ENCODE data around the gene UNC13A. TPM values are rescaled to one million over a fixed set of nuclear protein-coding genes. Genes with fewer than 3 reads are reported as not detected.

UNC13A gene
- total RNA-seq, 1 experiment from 2014 or later, result 29.0 TPM

GRCh38 chr19:17614476-17614875, 73.7 kb downstream of the UNC13A start:
- no peak overlapping the region for H2AFZ ChIP-seq (ENCODE audit: low read depth, low read length, poor library complexity, severe bottlenecking)

More at GRCh38 chr19:17614476-17614875, 73.7 kb downstream of the UNC13A start:
- Histone ChIP-seq H3K79me2 (ENCODE audit: insufficient read depth, low read length) (no peaks in the 10 kb centered on the region), H3K9me3 (ENCODE audit: control insufficient read depth in 1 of 2, insufficient read depth in 1 of 2, low read depth in 1 of 2, low read length in 2 of 2) (no peaks in the 10 kb centered on the region), H4K20me1 (ENCODE audit: insufficient read depth) (no peaks in the 10 kb centered on the region), H3K27ac (ENCODE audit: low read depth, low read length) (no peak overlapping the region), H3K4me2 (ENCODE audit: low read length) (no peak overlapping the region), H3K4me3 (replicated peaks in 1 of 2; ENCODE audit: low read depth in 1 of 2, low read length in 2 of 2) (no peak overlapping the region), H3K4me1 (ENCODE audit: control insufficient read depth in 1 of 2, insufficient read depth in 2 of 2, low read length in 2 of 2) (peaks cover 0 to 16% of the 10 kb centered on the region in 2 experiments; a peak in 2 of 4 replicates), H3K9me2 (ENCODE audit: insufficient read depth) (no peaks in the 10 kb centered on the region), H3K27me3 (ENCODE audit: insufficient read depth, low read length) (no peaks in the 10 kb centered on the region), H3K36me3 (ENCODE audit: control insufficient read depth in 1 of 2, insufficient read depth in 2 of 2, low read length in 2 of 2) (0 out of 4 replicates have a peak, but pooled peaks cover 0 to 4% of the 10 kb centered on the region in 2 experiments), H3K9ac (ENCODE audit: low read length) (no peak overlapping the region)
- TF ChIP-seq, protein P1, sequence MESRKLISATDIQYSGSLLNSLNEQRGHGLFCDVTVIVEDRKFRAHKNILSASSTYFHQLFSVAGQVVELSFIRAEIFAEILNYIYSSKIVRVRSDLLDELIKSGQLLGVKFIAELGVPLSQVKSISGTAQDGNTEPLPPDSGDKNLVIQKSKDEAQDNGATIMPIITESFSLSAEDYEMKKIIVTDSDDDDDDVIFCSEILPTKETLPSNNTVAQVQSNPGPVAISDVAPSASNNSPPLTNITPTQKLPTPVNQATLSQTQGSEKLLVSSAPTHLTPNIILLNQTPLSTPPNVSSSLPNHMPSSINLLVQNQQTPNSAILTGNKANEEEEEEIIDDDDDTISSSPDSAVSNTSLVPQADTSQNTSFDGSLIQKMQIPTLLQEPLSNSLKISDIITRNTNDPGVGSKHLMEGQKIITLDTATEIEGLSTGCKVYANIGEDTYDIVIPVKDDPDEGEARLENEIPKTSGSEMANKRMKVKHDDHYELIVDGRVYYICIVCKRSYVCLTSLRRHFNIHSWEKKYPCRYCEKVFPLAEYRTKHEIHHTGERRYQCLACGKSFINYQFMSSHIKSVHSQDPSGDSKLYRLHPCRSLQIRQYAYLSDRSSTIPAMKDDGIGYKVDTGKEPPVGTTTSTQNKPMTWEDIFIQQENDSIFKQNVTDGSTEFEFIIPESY (IDR thresholded peaks at IDR 0.05; ENCODE audit: extremely low read depth, insufficient replicate concordance, low read length), result no peak
- TF ChIP-seq EZH2phosphoT487 (IDR thresholded peaks at IDR 0.05; ENCODE audit: borderline replicate concordance) (no peak), CEBPB (IDR thresholded peaks at IDR 0.05; ENCODE audit: low read depth) (no peak), EZH2 (IDR thresholded peaks at IDR 0.05) (no peak), CBX3 (IDR thresholded peaks at IDR 0.05; ENCODE audit: low read depth) (no peak), SIN3A (IDR thresholded peaks at IDR 0.05; ENCODE audit: low read depth) (no peak), SP1 (IDR thresholded peaks at IDR 0.05; ENCODE audit: low read depth) (no peak), SRF (IDR thresholded peaks at IDR 0.05; ENCODE audit: low read depth) (no peak), TCF7L2 (IDR thresholded peaks at IDR 0.05; ENCODE audit: borderline replicate concordance, extremely low read depth, insufficient read depth, insufficient read length) (no peak), MAX (IDR thresholded peaks at IDR 0.05) (no peak), POLR2A (IDR thresholded peaks at IDR 0.05; ENCODE audit: borderline replicate concordance, extremely low read depth, insufficient read depth, insufficient read length) (no peak), ELF1 (IDR thresholded peaks at IDR 0.05; ENCODE audit: borderline replicate concordance, low read depth) (no peak), ATF3 (IDR thresholded peaks at IDR 0.05) (no peak), EGR1 (IDR thresholded peaks at IDR 0.05; ENCODE audit: low read depth) (no peak), ZFX (IDR thresholded peaks at IDR 0.05) (no peak), POLR2AphosphoS5 (IDR thresholded peaks at IDR 0.05; ENCODE audit: low read depth, low read length) (no peak), FOSL1 (IDR thresholded peaks at IDR 0.05; ENCODE audit: low read depth) (no peak), YY1 (IDR thresholded peaks at IDR 0.05; ENCODE audit: extremely low read depth, insufficient replicate concordance, low read depth, low read length) (no peak)
- DNase-seq (ENCODE audit: low read depth, low spot score) (no peak), ATAC-seq (no peak)
- no TSS peak for BruUV-seq (replicated peaks)
- POLR2A ChIA-PET, result no interaction called here
- intact Hi-C loops (cut with micrococcal nuclease), result no loop called here
- RAD21 ChIA-PET (ENCODE audit: low non-redundant PET in 1 of 2, low total read pairs in 2 of 2, uncharacterized antibody in 2 of 2, unreplicated experiment in 2 of 2), result interaction anchor here in 1 of 2 experiments (0.6 kb wide), 1 partner anchor 9 kb away, joined by 3 read pairs; no protein-coding TSS in a partner anchor
- CTCF ChIA-PET, result no interaction called here

Data from HCT116 (cell line).